BE2C (cell line): ENCODE results near the gene DHRS4.

Experiments used
- DNase-seq: peaks from one replicate; pipeline ENCODE4 v3.0.0-alpha.2; 2020
- H3K27me3 ChIP-seq: fragments of 250-450 bp; sonication (Bioruptor Pico); 2 replicates; pipeline ENCODE4 v1.5.1; 2020; ENCODE audit warnings: mild to moderate bottlenecking
- H3K36me3 ChIP-seq: fragments of 250-450 bp; sonication (Bioruptor Pico); 2 replicates; pipeline ENCODE4 v1.5.1; 2020; ENCODE audit warnings: mild to moderate bottlenecking
- H3K4me1 ChIP-seq: fragments of 250-450 bp; sonication (Bioruptor Pico); 2 replicates; pipeline ENCODE4 v1.5.1; 2020
- H3K4me3 ChIP-seq: 2 replicates; pipeline ENCODE4 v1.5.1; 2011; ENCODE audit warnings: low read depth, low read length
- H3K9me3 ChIP-seq: fragments of 250-450 bp; sonication (Bioruptor Pico); 2 replicates; pipeline ENCODE4 v1.5.1; 2020
- TF ChIP-seq, protein P1 (sequence below): IDR thresholded peaks from 2 replicates; pipeline ENCODE4 v1.5.1; 2012; ENCODE audit warnings: mild to moderate bottlenecking, low read depth, low read length

The DHRS4 gene

DNA sequence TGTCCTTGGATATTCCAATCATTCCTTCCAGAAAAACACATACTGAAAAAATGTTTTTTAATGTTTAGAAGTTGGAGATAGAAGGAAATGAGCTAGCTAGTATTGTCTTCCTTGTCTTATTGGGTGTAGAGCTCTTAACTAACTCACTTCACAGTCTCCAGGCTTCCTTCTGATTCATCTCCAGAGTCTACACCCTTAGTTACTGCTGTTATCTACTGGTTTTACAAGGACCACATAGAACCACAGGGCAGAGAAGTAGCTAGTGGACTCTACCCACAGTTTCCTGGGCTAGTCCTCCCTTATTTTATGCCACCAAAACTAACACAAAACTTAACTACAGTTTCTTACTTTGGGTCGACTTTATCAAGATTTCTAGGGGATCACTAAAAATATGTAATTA, 31.0 kb upstream of the DHRS4 start:
- H3K27me3 ChIP-seq: peaks cover 24% of the 10 kb centered on the region
- DNase-seq: no peak
- TF ChIP-seq, protein P1, sequence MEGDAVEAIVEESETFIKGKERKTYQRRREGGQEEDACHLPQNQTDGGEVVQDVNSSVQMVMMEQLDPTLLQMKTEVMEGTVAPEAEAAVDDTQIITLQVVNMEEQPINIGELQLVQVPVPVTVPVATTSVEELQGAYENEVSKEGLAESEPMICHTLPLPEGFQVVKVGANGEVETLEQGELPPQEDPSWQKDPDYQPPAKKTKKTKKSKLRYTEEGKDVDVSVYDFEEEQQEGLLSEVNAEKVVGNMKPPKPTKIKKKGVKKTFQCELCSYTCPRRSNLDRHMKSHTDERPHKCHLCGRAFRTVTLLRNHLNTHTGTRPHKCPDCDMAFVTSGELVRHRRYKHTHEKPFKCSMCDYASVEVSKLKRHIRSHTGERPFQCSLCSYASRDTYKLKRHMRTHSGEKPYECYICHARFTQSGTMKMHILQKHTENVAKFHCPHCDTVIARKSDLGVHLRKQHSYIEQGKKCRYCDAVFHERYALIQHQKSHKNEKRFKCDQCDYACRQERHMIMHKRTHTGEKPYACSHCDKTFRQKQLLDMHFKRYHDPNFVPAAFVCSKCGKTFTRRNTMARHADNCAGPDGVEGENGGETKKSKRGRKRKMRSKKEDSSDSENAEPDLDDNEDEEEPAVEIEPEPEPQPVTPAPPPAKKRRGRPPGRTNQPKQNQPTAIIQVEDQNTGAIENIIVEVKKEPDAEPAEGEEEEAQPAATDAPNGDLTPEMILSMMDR: no peak

DNA sequence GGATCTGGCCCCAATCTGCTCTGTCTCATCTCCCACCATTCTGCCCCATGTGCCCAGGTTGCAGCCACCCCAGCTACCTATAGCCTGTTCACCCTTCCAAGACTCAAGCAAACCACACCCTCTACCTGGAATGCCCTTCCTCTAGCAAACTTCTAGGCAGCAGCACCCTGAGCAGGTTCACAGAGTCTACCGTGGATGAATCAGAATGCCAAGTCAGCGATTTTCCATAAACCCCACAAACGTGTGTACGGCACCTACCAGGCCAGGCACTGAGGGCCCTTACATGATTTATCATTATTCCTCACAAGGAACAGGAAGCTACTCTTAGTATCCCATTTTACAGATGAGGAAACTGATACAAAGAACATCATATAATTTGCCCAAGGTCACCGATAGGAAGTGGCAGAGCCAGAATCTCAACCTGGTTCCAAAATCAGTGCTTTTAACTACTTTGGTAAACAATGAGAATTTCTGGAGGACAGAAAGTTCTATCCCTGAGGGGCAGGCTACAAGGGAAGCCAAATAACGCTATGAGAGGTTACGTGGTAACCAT, 28.0 kb upstream of the DHRS4 start:
- peaks cover 24% of the 10 kb centered on the region for H3K27me3 ChIP-seq
- TF ChIP-seq, protein P1: no peak
- no peaks in the 10 kb centered on the region for H3K9me3 ChIP-seq
- no peaks in the 10 kb centered on the region for H3K36me3 ChIP-seq
- H3K4me1 ChIP-seq: no peaks in the 10 kb centered on the region
- no peak overlapping the region for H3K4me3 ChIP-seq
- no peak for DNase-seq

More for the DNA sequence above, 31.0 kb upstream of the DHRS4 start:
- Histone ChIP-seq H3K4me1 (no peaks in the 10 kb centered on the region), H3K36me3 (no peaks in the 10 kb centered on the region), H3K9me3 (no peaks in the 10 kb centered on the region), H3K4me3 (no peak overlapping the region)

DNA sequence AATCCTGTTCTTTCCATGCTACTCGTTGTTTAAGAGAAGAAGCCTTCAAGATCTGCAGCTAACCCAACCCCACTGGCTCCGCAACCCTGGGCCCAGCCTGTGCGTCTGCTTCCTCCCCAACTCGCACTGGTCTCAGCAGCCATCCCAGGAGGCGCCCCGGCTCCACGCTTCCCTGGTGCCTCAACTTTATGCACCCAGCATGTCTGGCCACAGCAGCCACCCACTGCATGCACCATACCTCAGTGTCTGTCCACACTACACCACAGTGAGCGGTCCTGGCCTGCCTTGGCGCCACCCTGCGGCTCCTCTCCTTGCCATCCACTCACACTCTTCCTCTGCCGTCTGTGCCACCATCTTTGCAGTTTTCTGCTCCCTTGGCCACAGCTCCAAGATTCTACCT, 27.0 kb upstream of the DHRS4 start:
- H3K4me3 ChIP-seq: no peak overlapping the region
- H3K4me1 ChIP-seq: no peaks in the 10 kb centered on the region
- H3K36me3 ChIP-seq: no peaks in the 10 kb centered on the region
- TF ChIP-seq, protein P1: no peak
- no peak for DNase-seq
- H3K9me3 ChIP-seq: no peaks in the 10 kb centered on the region
- peaks cover 24% of the 10 kb centered on the region for H3K27me3 ChIP-seq

DNA sequence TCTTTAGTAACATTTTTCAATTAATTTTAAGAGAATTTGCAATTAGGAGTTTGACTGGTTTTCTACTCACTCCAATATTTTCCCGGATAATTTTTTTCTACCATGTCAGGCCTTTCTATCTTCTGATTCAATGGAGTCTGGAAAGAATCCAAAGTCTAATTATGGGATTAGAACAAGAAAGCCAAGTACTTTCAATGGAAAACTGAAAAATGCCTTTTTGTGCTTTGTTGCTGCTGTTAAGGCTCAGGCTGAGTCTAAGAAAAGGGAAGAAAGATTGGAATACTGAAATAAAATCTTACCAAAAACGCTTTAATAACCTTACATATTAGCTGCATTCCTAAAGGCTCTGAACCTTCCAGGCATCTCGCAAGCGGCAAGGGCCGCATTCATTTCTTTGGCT, 24.4 kb upstream of the DHRS4 start:
- no peaks in the 10 kb centered on the region for H3K4me1 ChIP-seq
- H3K9me3 ChIP-seq: no peaks in the 10 kb centered on the region
- H3K4me3 ChIP-seq: no peak overlapping the region
- no peaks in the 10 kb centered on the region for H3K36me3 ChIP-seq
- DNase-seq: no peak
- TF ChIP-seq, protein P1: no peak
- H3K27me3 ChIP-seq: peaks cover 3% of the 10 kb centered on the region; the same call in 1 of the 2 replicates

DNA sequence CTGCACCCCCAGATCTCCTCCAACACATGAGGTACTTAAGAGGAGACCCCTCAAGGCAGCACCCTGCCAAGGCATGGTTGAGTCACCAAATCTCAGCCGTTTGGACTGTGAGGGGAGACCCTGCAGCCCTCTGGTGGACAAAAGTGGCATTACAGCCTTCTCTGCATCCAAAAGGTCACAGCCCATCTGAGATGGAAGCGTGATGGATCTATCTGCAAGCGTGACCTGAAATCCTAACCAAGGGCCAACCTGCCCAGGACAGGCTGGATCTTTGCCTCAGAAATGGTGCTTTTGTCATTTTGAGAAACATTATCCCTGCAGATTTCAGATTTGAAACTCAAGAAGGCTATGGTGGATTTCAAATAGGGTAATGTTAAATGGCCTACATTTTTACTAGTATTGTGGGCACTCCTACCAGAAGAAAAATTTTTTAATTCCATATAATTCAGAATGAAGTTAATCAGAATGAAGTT, 23.7 kb upstream of the DHRS4 start:
- H3K9me3 ChIP-seq: no peaks in the 10 kb centered on the region
- H3K4me3 ChIP-seq: no peak overlapping the region
- H3K36me3 ChIP-seq: no peaks in the 10 kb centered on the region
- no peaks in the 10 kb centered on the region; the same call in 1 of the 2 replicates for H3K27me3 ChIP-seq
- TF ChIP-seq, protein P1: peak; percentile 96
- H3K4me1 ChIP-seq: no peaks in the 10 kb centered on the region
- DNase-seq: peak; percentile 83

DNA sequence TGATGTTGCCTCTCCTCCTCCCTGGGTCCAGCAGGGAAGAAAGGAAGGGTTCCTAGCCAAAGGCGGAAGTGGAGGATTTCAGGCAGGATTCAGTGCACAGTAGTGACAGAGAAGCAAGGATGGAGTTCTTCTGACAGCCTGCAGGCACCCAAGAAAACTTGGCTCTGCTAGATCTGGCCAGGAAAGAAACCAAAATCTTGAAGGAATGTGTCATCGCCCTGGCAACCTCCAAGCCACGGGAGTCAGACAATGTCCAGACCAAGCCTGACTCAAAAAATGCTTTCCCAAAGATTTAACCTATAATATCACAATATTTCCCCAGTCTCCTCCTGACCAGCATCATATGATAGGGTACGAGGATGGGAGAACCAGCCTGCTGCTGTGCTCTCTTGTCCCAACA, 22.8 kb upstream of the DHRS4 start:
- Histone ChIP-seq H3K36me3 (no peaks in the 10 kb centered on the region), H3K9me3 (no peaks in the 10 kb centered on the region), H3K4me1 (no peaks in the 10 kb centered on the region), H3K27me3 (no peaks in the 10 kb centered on the region; the same call in 1 of the 2 replicates), H3K4me3 (no peak overlapping the region)
- DNase-seq: no peak
- TF ChIP-seq, protein P1: no peak
